Mesenchymal stem cell (in vitro differentiated cells and primary cell): Measurements from ENCODE around the gene HSD17B3.
"Not testable (repeated sequence)": the region's sequence is repeated elsewhere in the genome, so short reads cannot be mapped to it uniquely, and the experiment has no call there.

Source experiments
- DNase-seq: peaks from one replicate; pipeline ENCODE4 v3.0.0-alpha.2; 2013
- H2AFZ ChIP-seq: one replicate; pipeline ENCODE4 v1.6.1; 2013; ENCODE audit warnings: low read depth, mild to moderate bottlenecking, control low read depth, inconsistent platforms, low read length, moderate library complexity
- H2AK5ac ChIP-seq: 2 replicates; pipeline ENCODE4 v1.6.1; 2013; ENCODE audit warnings: low read length, moderate library complexity, mild to moderate bottlenecking, inconsistent platforms; ENCODE audit not compliant: severe bottlenecking
- H2BK120ac ChIP-seq: one replicate; pipeline ENCODE4 v1.6.1; 2013; ENCODE audit warnings: low read depth, mild to moderate bottlenecking, inconsistent platforms, low read length, moderate library complexity
- H2BK12ac ChIP-seq, 2 experiments: one replicate each; pipeline ENCODE4 v1.6.1; 2013; ENCODE audit warnings: inconsistent platforms in 2 of 2, low read length in 2 of 2, mild to moderate bottlenecking in 2 of 2, moderate library complexity in 2 of 2, control low read depth in 1 of 2
- H2BK15ac ChIP-seq: one replicate; pipeline ENCODE4 v1.6.1; 2013; ENCODE audit warnings: mild to moderate bottlenecking, low read depth, inconsistent platforms; ENCODE audit not compliant: poor library complexity, severe bottlenecking
- H2BK5ac ChIP-seq: 2 replicates; pipeline ENCODE4 v1.6.1; 2013; ENCODE audit warnings: low read depth, mild to moderate bottlenecking, low read length, control low read depth, inconsistent platforms; ENCODE audit not compliant: poor library complexity, severe bottlenecking
- H3K14ac ChIP-seq, 2 experiments: one replicate each; pipeline ENCODE4 v1.6.1; 2013; ENCODE audit warnings: inconsistent platforms in 2 of 2, low read length in 2 of 2, control low read depth in 1 of 2, mild to moderate bottlenecking in 1 of 2, moderate library complexity in 1 of 2
- H3K18ac ChIP-seq, 2 experiments: one replicate each; pipeline ENCODE4 v1.6.1; 2013; ENCODE audit warnings: inconsistent platforms in 2 of 2, low read length in 2 of 2, control low read depth in 1 of 2, low read depth in 1 of 2, mild to moderate bottlenecking in 1 of 2
- H3K23ac ChIP-seq, 2 experiments: one replicate each; pipeline ENCODE4 v1.6.1; 2013; ENCODE audit warnings: inconsistent platforms in 2 of 2, low read length in 2 of 2, mild to moderate bottlenecking in 2 of 2, moderate library complexity in 2 of 2, control low read depth in 1 of 2
- H3K27ac ChIP-seq: 2 replicates; pipeline ENCODE4 v1.5.1; 2013; ENCODE audit warnings: mild to moderate bottlenecking, moderate library complexity, low read length, control low read depth, inconsistent platforms; ENCODE audit not compliant: poor library complexity, severe bottlenecking
- H3K27me3 ChIP-seq, 2 experiments: 2 replicates each; pipeline versions ENCODE4 v1.6.1 to v1.7.0; 2013; ENCODE audit warnings: low read length in 2 of 2, mild to moderate bottlenecking in 2 of 2, moderate library complexity in 2 of 2, control low read depth in 1 of 2, inconsistent platforms in 1 of 2; ENCODE audit not compliant: control insufficient read depth in 1 of 2, insufficient read depth in 1 of 2
- H3K36me3 ChIP-seq, 2 experiments: 2 replicates each; pipeline versions ENCODE4 v1.6.1 to v1.7.0; 2013; ENCODE audit warnings: low read length in 2 of 2, control low read depth in 1 of 2, inconsistent platforms in 1 of 2, low read depth in 1 of 2, mild to moderate bottlenecking in 1 of 2; ENCODE audit not compliant: insufficient read depth in 2 of 2, control insufficient read depth in 1 of 2
- H3K4ac ChIP-seq, 2 experiments: one replicate each; pipeline ENCODE4 v1.6.1; 2013; ENCODE audit warnings: inconsistent platforms in 2 of 2, low read length in 2 of 2, mild to moderate bottlenecking in 2 of 2, moderate library complexity in 2 of 2, control low read depth in 1 of 2, low read depth in 1 of 2
- H3K4me1 ChIP-seq: 2 replicates; pipeline ENCODE4 v1.6.1; 2013; ENCODE audit warnings: low read depth, low read length, control low read depth; ENCODE audit not compliant: control insufficient read depth, insufficient read depth
- H3K4me2 ChIP-seq: 2 replicates; pipeline ENCODE4 v1.6.1; 2013; ENCODE audit warnings: low read length, mild to moderate bottlenecking, inconsistent platforms; ENCODE audit not compliant: poor library complexity, severe bottlenecking
- H3K4me3 ChIP-seq, 2 experiments: 2 replicates each; pipeline versions ENCODE4 v1.5.1 to v1.7.0; 2013; ENCODE audit warnings: low read length in 2 of 2, mild to moderate bottlenecking in 2 of 2, control low read depth in 1 of 2, low read depth in 1 of 2; ENCODE audit not compliant: insufficient read depth in 1 of 2
- H3K79me1 ChIP-seq: replicated peaks from 2 replicates; pipeline ENCODE4 v1.6.1; 2013; ENCODE audit warnings: mild to moderate bottlenecking, control low read depth, low read length, inconsistent platforms; ENCODE audit not compliant: poor library complexity, severe bottlenecking
- H3K9ac ChIP-seq: 2 replicates; pipeline ENCODE4 v1.7.0; 2013; ENCODE audit warnings: mild to moderate bottlenecking, low read length, moderate library complexity
- H3K9me3 ChIP-seq: 2 replicates; pipeline ENCODE4 v1.7.0; 2013; ENCODE audit warnings: mild to moderate bottlenecking, low read length; ENCODE audit not compliant: control insufficient read depth
- H4K8ac ChIP-seq: one replicate; pipeline ENCODE4 v1.6.1; 2013; ENCODE audit warnings: inconsistent platforms, mild to moderate bottlenecking, low read length, moderate library complexity
- H4K91ac ChIP-seq: one replicate; pipeline ENCODE4 v1.6.1; 2013; ENCODE audit warnings: mild to moderate bottlenecking, low read length, inconsistent platforms
- WGBS: methylation state at CpG from one replicate; pipeline ENCODE4 v1.1.7; 2013; ENCODE audit warnings: mixed read lengths; 5-methylcytosine and 5-hydroxymethylcytosine counted together

The HSD17B3 gene

GRCh38 chr9:96309850-96310249 lies 7.9 kb upstream of the HSD17B3 start:
- Histone ChIP-seq H2AK5ac (no peak overlapping the region), H3K4me1 (no peaks in the 10 kb centered on the region), H2BK5ac (no peak overlapping the region), H3K4ac (no peak overlapping the region), H3K9ac (no peak overlapping the region), H2BK15ac (no peak overlapping the region), H2BK12ac (no peak overlapping the region), H3K4me2 (no peak overlapping the region), H3K27ac (no peak overlapping the region), H2AFZ (no peak overlapping the region), H4K8ac (no peak overlapping the region), H3K36me3 (peaks cover 5 to 14% of the 10 kb centered on the region in 2 experiments), H3K23ac (no peak overlapping the region), H3K18ac (no peak overlapping the region), H3K4me3 (no peak overlapping the region), H4K91ac (no peak overlapping the region), H2BK120ac (no peak overlapping the region), H3K9me3 (peaks cover 18% of the 10 kb centered on the region), H3K79me1 (no peaks in the 10 kb centered on the region), H3K27me3 (no peaks in the 10 kb centered on the region), H3K14ac (no peak overlapping the region)
- no peak for DNase-seq
- 95% methylated on average over 7 of the region's 7 CpGs for WGBS

- H3K27ac ChIP-seq, H3K9me3 ChIP-seq, H2BK12ac ChIP-seq, H3K9ac ChIP-seq, DNase-seq, H3K36me3 ChIP-seq, H2BK15ac ChIP-seq, H3K79me1 ChIP-seq, H3K18ac ChIP-seq, H3K4me3 ChIP-seq, H3K23ac ChIP-seq, H2AFZ ChIP-seq, H2AK5ac ChIP-seq, H3K4me2 ChIP-seq, H2BK5ac ChIP-seq, H4K91ac ChIP-seq, H3K14ac ChIP-seq, H3K27me3 ChIP-seq, H3K4ac ChIP-seq, H3K4me1 ChIP-seq, H2BK120ac ChIP-seq, H4K8ac ChIP-seq: not testable (repeated sequence)
- 96% methylated on average over 5 of the region's 6 CpGs for WGBS
Measured at GRCh38 chr9:96306958-96307357, 5.0 kb upstream of the HSD17B3 start.

DNA sequence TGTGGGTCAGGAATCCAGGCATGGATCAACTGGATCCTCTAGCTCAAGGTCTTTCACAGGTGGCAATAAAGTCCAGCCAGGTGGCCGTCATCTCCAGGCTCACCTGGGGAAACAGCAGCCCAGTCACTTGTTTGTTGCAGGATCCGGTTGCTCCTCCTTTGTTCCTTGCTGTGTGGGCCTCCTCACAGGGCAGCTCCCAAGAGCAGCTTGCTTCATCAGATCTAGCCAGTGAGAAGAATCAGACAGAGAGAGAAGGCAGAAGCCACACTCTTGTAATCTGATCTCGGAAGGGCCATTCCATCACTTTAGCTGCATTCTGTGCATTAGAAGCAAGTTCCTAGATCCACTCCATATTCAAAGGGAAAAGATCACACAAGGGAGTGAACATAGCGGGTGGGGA lies 3.2 kb upstream of the HSD17B3 start:
- no peak overlapping the region for H3K4me2 ChIP-seq
- no peak overlapping the region for H2AFZ ChIP-seq
- H4K91ac ChIP-seq, result no peak overlapping the region
- no peak overlapping the region for H3K14ac ChIP-seq
- DNase-seq, result no peak
- H2BK5ac ChIP-seq, result no peak overlapping the region
- H3K23ac ChIP-seq, result no peak overlapping the region
- H2BK15ac ChIP-seq, result no peak overlapping the region
- H2BK120ac ChIP-seq, result no peak overlapping the region
- no peak overlapping the region for H3K27ac ChIP-seq
- no peak overlapping the region for H3K4me3 ChIP-seq
- no peak overlapping the region for H3K4ac ChIP-seq
- H3K79me1 ChIP-seq, result no peaks in the 10 kb centered on the region
- no peak overlapping the region for H2BK12ac ChIP-seq
- H3K18ac ChIP-seq, result no peak overlapping the region
- H3K9me3 ChIP-seq, result no peaks in the 10 kb centered on the region
- no peak overlapping the region for H2AK5ac ChIP-seq
- H3K4me1 ChIP-seq, result peaks cover 2% of the 10 kb centered on the region
- no peak overlapping the region for H3K9ac ChIP-seq
- H3K27me3 ChIP-seq, result no peaks in the 10 kb centered on the region
- no peak overlapping the region for H4K8ac ChIP-seq
- H3K36me3 ChIP-seq, result no peaks in the 10 kb centered on the region
- 77% methylated on average over 2 of the region's 4 CpGs for WGBS

- H3K23ac ChIP-seq, result no peak overlapping the region
- no peaks in the 10 kb centered on the region for H3K36me3 ChIP-seq
- H3K9me3 ChIP-seq, result no peaks in the 10 kb centered on the region
- no peak overlapping the region for H3K9ac ChIP-seq
- no peak overlapping the region for H3K4ac ChIP-seq
- no peaks in the 10 kb centered on the region for H3K27me3 ChIP-seq
- H2AFZ ChIP-seq, result no peak overlapping the region
- H4K91ac ChIP-seq, result no peak overlapping the region
- no peak overlapping the region for H3K14ac ChIP-seq
- H3K4me1 ChIP-seq, result peaks cover 4% of the 10 kb centered on the region
- no peak overlapping the region for H2AK5ac ChIP-seq
- no peak overlapping the region for H3K18ac ChIP-seq
- DNase-seq, result no peak
- no peak overlapping the region for H4K8ac ChIP-seq
- H2BK5ac ChIP-seq, result no peak overlapping the region
- no peak overlapping the region for H3K4me3 ChIP-seq
- H2BK120ac ChIP-seq, result no peak overlapping the region
- no peak overlapping the region for H3K27ac ChIP-seq
- no peak overlapping the region for H3K4me2 ChIP-seq
- H3K79me1 ChIP-seq, result no peaks in the 10 kb centered on the region
- no peak overlapping the region for H2BK15ac ChIP-seq
- no peak overlapping the region for H2BK12ac ChIP-seq
Measured at GRCh38 chr9:96304230-96304629, 2.3 kb upstream of the HSD17B3 start.
